HUES6 (cell line): ENCODE results near the gene ASRGL1.
"Not testable (repeated sequence)": the region's sequence is repeated elsewhere in the genome, so short reads cannot be mapped to it uniquely, and the experiment has no call there.

ENCODE experiments used
- H3K27ac ChIP-seq: 2 replicates; pipeline ENCODE4 v1.7.0; 2013; ENCODE audit warnings: low read depth, mild to moderate bottlenecking, low read length, inconsistent platforms
- H3K27me3 ChIP-seq: 2 replicates; pipeline ENCODE4 v1.6.1; 2013; ENCODE audit warnings: low read length; ENCODE audit not compliant: control insufficient read depth, insufficient read depth
- H3K36me3 ChIP-seq: 2 replicates; pipeline ENCODE4 v1.6.1; 2013; ENCODE audit warnings: low read length; ENCODE audit not compliant: control insufficient read depth, insufficient read depth
- H3K4me1 ChIP-seq: 2 replicates; pipeline ENCODE4 v1.6.1; 2013; ENCODE audit warnings: low read length; ENCODE audit not compliant: control insufficient read depth, insufficient read depth
- H3K4me3 ChIP-seq: 2 replicates; pipeline ENCODE4 v1.5.1; 2013; ENCODE audit warnings: low read depth, low read length
- H3K9ac ChIP-seq: one replicate; pipeline ENCODE4 v1.6.1; 2013; ENCODE audit warnings: mild to moderate bottlenecking, low read length
- H3K9me3 ChIP-seq: 2 replicates; pipeline ENCODE4 v1.6.1; 2013; ENCODE audit warnings: low read depth, low read length; ENCODE audit not compliant: control insufficient read depth, insufficient read depth

The ASRGL1 gene

GRCh38 chr11:62337303-62338181, at the start of gene ASRGL1:
Gene ASRGL1 (plus strand): TSS chr11:62337448. CDS start chr11:62337978, 530 bp downstream.
- Histone ChIP-seq H3K4me3 (peak within 1 kb of the TSS; percentile 79), H3K9me3 (no peaks in the 10 kb centered on the region), H3K27me3 (peaks cover 10% of the 10 kb centered on the region), H3K4me1 (peaks cover 19% of the 10 kb centered on the region), H3K9ac (peak within 1 kb of the TSS; percentile 76), H3K27ac (no peak within 1 kb of the TSS; the same call in 1 of the 2 replicates), H3K36me3 (peaks cover under 1% of the 10 kb centered on the region; the same call in 1 of the 2 replicates)

GRCh38 chr11:62295504-62295903, 41.7 kb upstream of the ASRGL1 start:
- Histone ChIP-seq H3K36me3 (no peaks in the 10 kb centered on the region), H3K9me3 (no peaks in the 10 kb centered on the region), H3K4me3 (no peak overlapping the region)

GRCh38 chr11:62298975-62299374, 38.3 kb upstream of the ASRGL1 start, which contains the start of gene SCGB1D4:
Gene SCGB1D4 (minus strand): TSS chr11:62299075. CDS start chr11:62299010, 65 bp downstream.
- Histone ChIP-seq H3K9me3 (no peaks in the 10 kb centered on the region), H3K9ac (no peak within 1 kb of the TSS), H3K27me3 (peaks cover 11% of the 10 kb centered on the region), H3K36me3 (no peaks in the 10 kb centered on the region), H3K27ac (no peak within 1 kb of the TSS), H3K4me1 (no peaks in the 10 kb centered on the region), H3K4me3 (no peak within 1 kb of the TSS)

More at GRCh38 chr11:62295504-62295903, 41.7 kb upstream of the ASRGL1 start:
- Histone ChIP-seq H3K27ac (no peak overlapping the region), H3K4me1 (no peaks in the 10 kb centered on the region), H3K9ac (no peak overlapping the region), H3K27me3 (peaks cover 4% of the 10 kb centered on the region; the same call in 1 of the 2 replicates)

- Histone ChIP-seq H3K36me3 (no peaks in the 10 kb centered on the region), H3K4me1 (no peaks in the 10 kb centered on the region), H3K27me3 (peaks cover 6% of the 10 kb centered on the region), H3K9ac (no peak overlapping the region), H3K4me3 (no peak overlapping the region), H3K9me3 (peaks cover 5% of the 10 kb centered on the region; the same call in 1 of the 2 replicates), H3K27ac (no peak overlapping the region)
Measured at GRCh38 chr11:62306227-62306626, 31.0 kb upstream of the ASRGL1 start.

GRCh38 chr11:62307950-62308349, 29.3 kb upstream of the ASRGL1 start:
- Histone ChIP-seq H3K27me3 (peaks cover 2% of the 10 kb centered on the region; the same call in 1 of the 2 replicates), H3K9ac (no peak overlapping the region), H3K4me1 (no peaks in the 10 kb centered on the region), H3K4me3 (no peak overlapping the region), H3K9me3 (peaks cover 5% of the 10 kb centered on the region; the same call in 1 of the 2 replicates), H3K27ac (no peak overlapping the region), H3K36me3 (no peaks in the 10 kb centered on the region)

GRCh38 chr11:62309991-62310390, 27.3 kb upstream of the ASRGL1 start:
- H3K9me3 ChIP-seq: peaks cover 5% of the 10 kb centered on the region; the same call in 1 of the 2 replicates
- H3K36me3 ChIP-seq: no peaks in the 10 kb centered on the region
- H3K27me3 ChIP-seq: no peaks in the 10 kb centered on the region; the same call in 1 of the 2 replicates
- H3K9ac ChIP-seq: no peak overlapping the region
- no peak overlapping the region for H3K4me3 ChIP-seq
- H3K4me1 ChIP-seq: no peaks in the 10 kb centered on the region
- H3K27ac ChIP-seq: no peak overlapping the region

- Histone ChIP-seq H3K27ac (no peak overlapping the region), H3K4me3 (no peak overlapping the region), H3K9ac (no peak overlapping the region), H3K36me3 (no peaks in the 10 kb centered on the region), H3K9me3 (no peaks in the 10 kb centered on the region), H3K4me1 (no peaks in the 10 kb centered on the region), H3K27me3 (no peaks in the 10 kb centered on the region; the same call in 1 of the 2 replicates)
Measured at GRCh38 chr11:62315431-62315830, 21.8 kb upstream of the ASRGL1 start.

- Histone ChIP-seq H3K4me3 (no peak overlapping the region), H3K27ac (no peak overlapping the region), H3K9ac (no peak overlapping the region), H3K36me3 (no peaks in the 10 kb centered on the region), H3K4me1 (peaks cover 16% of the 10 kb centered on the region), H3K9me3 (no peaks in the 10 kb centered on the region), H3K27me3 (no peaks in the 10 kb centered on the region)
Measured at GRCh38 chr11:62322524-62322923, 14.7 kb upstream of the ASRGL1 start.

GRCh38 chr11:62324731-62325556, 12.3 kb upstream of the ASRGL1 start:
- Histone ChIP-seq H3K36me3 (no peaks in the 10 kb centered on the region), H3K27ac (no peak overlapping the region), H3K4me1 (peaks cover 16% of the 10 kb centered on the region), H3K4me3 (no peak overlapping the region), H3K9ac (no peak overlapping the region), H3K9me3 (no peaks in the 10 kb centered on the region), H3K27me3 (no peaks in the 10 kb centered on the region)

- not testable (repeated sequence) for H3K36me3 ChIP-seq, H3K9ac ChIP-seq, H3K4me3 ChIP-seq, H3K9me3 ChIP-seq, H3K27ac ChIP-seq, H3K27me3 ChIP-seq
- H3K4me1 ChIP-seq: peaks cover 16% of the 10 kb centered on the region
Measured at GRCh38 chr11:62325781-62326180, 11.5 kb upstream of the ASRGL1 start.
